Measurements from ENCODE around the gene SYT12. TPM values are rescaled to one million over a fixed set of nuclear protein-coding genes. Genes with fewer than 3 reads are reported as not detected.
A peak's percentile ranks its signal among the peaks of the same experiment; 100 is the strongest.

SYT12 gene
- total and polyA plus RNA-seq, 2 of the 13 experiments (the other 11 are each of a cell fraction or from before 2014, with no cell fraction given) = 0.01 to 0.02 TPM

DNA sequence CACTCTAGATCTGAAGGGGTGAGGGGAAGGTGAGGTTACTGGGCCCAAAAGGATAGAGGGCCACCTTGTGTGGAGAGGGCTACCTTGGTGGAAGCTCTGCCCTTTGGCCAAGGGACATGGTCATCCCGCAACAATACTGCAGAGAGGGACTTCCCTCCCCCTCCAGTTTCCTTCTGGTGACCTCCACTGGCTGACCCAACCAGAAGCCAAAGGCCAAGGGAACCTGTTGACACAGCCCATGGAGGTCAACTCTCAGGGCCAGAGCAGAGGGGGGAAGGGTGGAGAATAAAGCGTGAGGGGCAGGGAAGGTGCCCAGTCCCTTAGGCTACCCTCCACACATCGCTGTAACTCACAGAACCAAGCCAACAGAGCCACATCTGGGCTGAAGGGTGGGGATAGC lies 18.7 kb downstream of the SYT12 start (continued):
- TF ChIP-seq, protein P1, sequence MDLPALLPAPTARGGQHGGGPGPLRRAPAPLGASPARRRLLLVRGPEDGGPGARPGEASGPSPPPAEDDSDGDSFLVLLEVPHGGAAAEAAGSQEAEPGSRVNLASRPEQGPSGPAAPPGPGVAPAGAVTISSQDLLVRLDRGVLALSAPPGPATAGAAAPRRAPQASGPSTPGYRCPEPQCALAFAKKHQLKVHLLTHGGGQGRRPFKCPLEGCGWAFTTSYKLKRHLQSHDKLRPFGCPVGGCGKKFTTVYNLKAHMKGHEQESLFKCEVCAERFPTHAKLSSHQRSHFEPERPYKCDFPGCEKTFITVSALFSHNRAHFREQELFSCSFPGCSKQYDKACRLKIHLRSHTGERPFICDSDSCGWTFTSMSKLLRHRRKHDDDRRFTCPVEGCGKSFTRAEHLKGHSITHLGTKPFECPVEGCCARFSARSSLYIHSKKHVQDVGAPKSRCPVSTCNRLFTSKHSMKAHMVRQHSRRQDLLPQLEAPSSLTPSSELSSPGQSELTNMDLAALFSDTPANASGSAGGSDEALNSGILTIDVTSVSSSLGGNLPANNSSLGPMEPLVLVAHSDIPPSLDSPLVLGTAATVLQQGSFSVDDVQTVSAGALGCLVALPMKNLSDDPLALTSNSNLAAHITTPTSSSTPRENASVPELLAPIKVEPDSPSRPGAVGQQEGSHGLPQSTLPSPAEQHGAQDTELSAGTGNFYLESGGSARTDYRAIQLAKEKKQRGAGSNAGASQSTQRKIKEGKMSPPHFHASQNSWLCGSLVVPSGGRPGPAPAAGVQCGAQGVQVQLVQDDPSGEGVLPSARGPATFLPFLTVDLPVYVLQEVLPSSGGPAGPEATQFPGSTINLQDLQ (CRISPR knock-in tag; IDR thresholded peaks at IDR 0.05) = no peak
- TF ChIP-seq ZMYM4 (CRISPR knock-in tag; IDR thresholded peaks at IDR 0.05) = peak; percentile 60; the same call in 1 of the 2 replicates
- no peak for TF ChIP-seq ZNF7 (CRISPR knock-in tag; IDR thresholded peaks at IDR 0.05)
- no peak for TF ChIP-seq ZNF589 (CRISPR knock-in tag; conservative IDR thresholded peaks at IDR 0.05)
- TF ChIP-seq, protein P2, sequence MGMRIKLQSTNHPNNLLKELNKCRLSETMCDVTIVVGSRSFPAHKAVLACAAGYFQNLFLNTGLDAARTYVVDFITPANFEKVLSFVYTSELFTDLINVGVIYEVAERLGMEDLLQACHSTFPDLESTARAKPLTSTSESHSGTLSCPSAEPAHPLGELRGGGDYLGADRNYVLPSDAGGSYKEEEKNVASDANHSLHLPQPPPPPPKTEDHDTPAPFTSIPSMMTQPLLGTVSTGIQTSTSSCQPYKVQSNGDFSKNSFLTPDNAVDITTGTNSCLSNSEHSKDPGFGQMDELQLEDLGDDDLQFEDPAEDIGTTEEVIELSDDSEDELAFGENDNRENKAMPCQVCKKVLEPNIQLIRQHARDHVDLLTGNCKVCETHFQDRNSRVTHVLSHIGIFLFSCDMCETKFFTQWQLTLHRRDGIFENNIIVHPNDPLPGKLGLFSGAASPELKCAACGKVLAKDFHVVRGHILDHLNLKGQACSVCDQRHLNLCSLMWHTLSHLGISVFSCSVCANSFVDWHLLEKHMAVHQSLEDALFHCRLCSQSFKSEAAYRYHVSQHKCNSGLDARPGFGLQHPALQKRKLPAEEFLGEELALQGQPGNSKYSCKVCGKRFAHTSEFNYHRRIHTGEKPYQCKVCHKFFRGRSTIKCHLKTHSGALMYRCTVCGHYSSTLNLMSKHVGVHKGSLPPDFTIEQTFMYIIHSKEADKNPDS (CRISPR knock-in tag; IDR thresholded peaks at IDR 0.05) = no peak
- no peak for TF ChIP-seq ZNF569 (CRISPR knock-in tag; IDR thresholded peaks at IDR 0.05; ENCODE audit: borderline replicate concordance)
- peak; percentile 78 for TF ChIP-seq RXRA (CRISPR knock-in tag; IDR thresholded peaks at IDR 0.05)
- TF ChIP-seq ZNF343 (CRISPR knock-in tag; IDR thresholded peaks at IDR 0.05) = no peak
- TF ChIP-seq ZNF496 (CRISPR knock-in tag; IDR thresholded peaks at IDR 0.05; ENCODE audit: insufficient replicate concordance) = no peak
- TF ChIP-seq, protein P3, sequence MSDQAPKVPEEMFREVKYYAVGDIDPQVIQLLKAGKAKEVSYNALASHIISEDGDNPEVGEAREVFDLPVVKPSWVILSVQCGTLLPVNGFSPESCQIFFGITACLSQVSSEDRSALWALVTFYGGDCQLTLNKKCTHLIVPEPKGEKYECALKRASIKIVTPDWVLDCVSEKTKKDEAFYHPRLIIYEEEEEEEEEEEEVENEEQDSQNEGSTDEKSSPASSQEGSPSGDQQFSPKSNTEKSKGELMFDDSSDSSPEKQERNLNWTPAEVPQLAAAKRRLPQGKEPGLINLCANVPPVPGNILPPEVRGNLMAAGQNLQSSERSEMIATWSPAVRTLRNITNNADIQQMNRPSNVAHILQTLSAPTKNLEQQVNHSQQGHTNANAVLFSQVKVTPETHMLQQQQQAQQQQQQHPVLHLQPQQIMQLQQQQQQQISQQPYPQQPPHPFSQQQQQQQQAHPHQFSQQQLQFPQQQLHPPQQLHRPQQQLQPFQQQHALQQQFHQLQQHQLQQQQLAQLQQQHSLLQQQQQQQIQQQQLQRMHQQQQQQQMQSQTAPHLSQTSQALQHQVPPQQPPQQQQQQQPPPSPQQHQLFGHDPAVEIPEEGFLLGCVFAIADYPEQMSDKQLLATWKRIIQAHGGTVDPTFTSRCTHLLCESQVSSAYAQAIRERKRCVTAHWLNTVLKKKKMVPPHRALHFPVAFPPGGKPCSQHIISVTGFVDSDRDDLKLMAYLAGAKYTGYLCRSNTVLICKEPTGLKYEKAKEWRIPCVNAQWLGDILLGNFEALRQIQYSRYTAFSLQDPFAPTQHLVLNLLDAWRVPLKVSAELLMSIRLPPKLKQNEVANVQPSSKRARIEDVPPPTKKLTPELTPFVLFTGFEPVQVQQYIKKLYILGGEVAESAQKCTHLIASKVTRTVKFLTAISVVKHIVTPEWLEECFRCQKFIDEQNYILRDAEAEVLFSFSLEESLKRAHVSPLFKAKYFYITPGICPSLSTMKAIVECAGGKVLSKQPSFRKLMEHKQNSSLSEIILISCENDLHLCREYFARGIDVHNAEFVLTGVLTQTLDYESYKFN (CRISPR knock-in tag; conservative IDR thresholded peaks at IDR 0.05) = peak; percentile 88
- TF ChIP-seq, protein P4, sequence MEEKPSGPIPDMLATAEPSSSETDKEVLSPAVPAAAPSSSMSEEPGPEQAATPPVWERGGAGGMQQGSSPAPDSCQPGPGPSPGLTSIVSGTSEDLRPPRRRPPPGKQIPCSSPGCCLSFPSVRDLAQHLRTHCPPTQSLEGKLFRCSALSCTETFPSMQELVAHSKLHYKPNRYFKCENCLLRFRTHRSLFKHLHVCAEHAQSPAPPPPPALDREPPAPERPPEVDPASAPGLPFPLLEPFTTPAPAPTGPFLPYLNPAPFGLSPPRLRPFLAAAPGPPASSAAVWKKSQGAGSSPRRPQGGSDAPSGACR (CRISPR knock-in tag; IDR thresholded peaks at IDR 0.05) = peak; percentile 55; the same call in 1 of the 2 replicates
- TF ChIP-seq SALL1 (CRISPR knock-in tag; IDR thresholded peaks at IDR 0.05) = peak; percentile 91
- peak; percentile 54; the same call in 1 of the 2 replicates for TF ChIP-seq KDM3A (CRISPR knock-in tag; IDR thresholded peaks at IDR 0.05; ENCODE audit: low read depth)
- TF ChIP-seq ZNF138 (CRISPR knock-in tag; IDR thresholded peaks at IDR 0.05; ENCODE audit: low read depth) = no peak
- peak; percentile 46; the same call in 1 of the 2 replicates for TF ChIP-seq PITX1 (CRISPR knock-in tag; IDR thresholded peaks at IDR 0.05)
- peak in 1 of 2 experiments; percentile 72; a peak in 2 of 4 replicates for TF ChIP-seq EP300 (IDR thresholded peaks at IDR 0.05; ENCODE audit: low read depth in 2 of 2, low read length in 2 of 2)
- no peak for TF ChIP-seq EP300 (CRISPR knock-in tag; IDR thresholded peaks at IDR 0.05; ENCODE audit: borderline replicate concordance)
- no peak for TF ChIP-seq ZNF772 (CRISPR knock-in tag; IDR thresholded peaks at IDR 0.05)
- TF ChIP-seq MEF2D (CRISPR knock-in tag; IDR thresholded peaks at IDR 0.05) = peak; percentile 85; the same call in 1 of the 2 replicates
- TF ChIP-seq SP140L (CRISPR knock-in tag; IDR thresholded peaks at IDR 0.05; ENCODE audit: borderline replicate concordance) = no peak

Data from HepG2 (cell line).